ENCODE results near the gene ZNF692. TPM values are rescaled to one million over a fixed set of nuclear protein-coding genes. Genes with fewer than 3 reads are reported as not detected.

Gene ZNF692, protein sequence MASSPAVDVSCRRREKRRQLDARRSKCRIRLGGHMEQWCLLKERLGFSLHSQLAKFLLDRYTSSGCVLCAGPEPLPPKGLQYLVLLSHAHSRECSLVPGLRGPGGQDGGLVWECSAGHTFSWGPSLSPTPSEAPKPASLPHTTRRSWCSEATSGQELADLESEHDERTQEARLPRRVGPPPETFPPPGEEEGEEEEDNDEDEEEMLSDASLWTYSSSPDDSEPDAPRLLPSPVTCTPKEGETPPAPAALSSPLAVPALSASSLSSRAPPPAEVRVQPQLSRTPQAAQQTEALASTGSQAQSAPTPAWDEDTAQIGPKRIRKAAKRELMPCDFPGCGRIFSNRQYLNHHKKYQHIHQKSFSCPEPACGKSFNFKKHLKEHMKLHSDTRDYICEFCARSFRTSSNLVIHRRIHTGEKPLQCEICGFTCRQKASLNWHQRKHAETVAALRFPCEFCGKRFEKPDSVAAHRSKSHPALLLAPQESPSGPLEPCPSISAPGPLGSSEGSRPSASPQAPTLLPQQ
- 10 to 100 TPM; 65.0 to 99.7 TPM for total RNA-seq

DNA sequence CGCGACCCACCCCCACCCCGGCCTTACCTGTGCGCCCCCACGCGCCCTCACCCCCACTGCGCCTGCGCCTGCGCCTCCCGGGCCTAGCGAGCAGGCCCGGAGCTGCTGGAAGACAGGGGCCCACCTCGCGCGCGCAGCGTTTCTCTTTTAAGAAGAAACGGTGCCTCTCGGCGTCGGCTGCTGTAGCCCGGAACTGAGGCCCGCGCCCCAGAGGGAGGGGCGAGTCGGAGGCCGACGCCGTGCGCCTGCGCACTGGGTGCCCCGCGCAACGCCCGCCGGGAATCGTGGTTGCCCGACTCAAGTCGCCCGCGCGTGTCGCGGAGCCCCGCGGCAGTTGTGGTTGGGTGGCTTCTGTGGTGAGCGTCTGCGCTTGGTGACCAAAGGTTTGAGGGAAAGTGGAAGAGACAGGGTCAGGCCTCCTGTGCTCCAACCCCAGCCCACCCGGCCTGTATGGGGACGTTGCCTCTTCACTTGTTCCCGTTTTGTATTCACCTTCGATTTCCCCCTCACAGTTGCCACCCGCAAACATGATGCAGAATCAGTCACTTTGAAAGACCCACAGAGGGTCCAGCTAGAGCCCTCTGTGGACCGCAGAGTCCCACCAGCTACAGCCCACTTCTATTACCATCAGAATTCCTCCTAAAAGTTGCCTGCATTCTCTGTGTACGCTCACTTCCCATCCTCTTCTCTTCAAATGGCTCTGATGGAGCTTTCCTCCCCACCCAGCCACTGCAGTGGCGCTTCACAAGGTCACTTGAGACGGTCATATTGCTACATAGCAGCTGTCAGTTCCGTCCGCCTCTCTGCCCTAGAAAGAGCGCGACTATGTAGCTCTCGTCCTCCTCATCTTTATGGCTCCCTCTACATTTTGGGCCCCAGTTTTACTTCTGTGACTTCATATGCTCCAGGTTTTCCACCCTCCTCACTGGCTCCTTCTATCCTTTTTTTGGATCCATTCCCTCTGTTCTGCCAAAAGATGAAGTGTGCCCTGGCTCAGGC is at the start of gene ZNF692:
Gene ZNF692, minus strand, starts transcription at position 195 of the 999 bp plus-strand sequence. CDS start 776 bp downstream, outside the sequence.
- Histone ChIP-seq H3K27me3 (replicated peaks; ENCODE audit: insufficient read depth) (no peaks in the 10 kb centered on the region), H3K4me1 (replicated peaks) (peaks cover 6% of the 10 kb centered on the region), H3K27ac (peak within 1 kb of the TSS; percentile 86 to 93), H3K36me3 (no peaks in the 10 kb centered on the region), H3K4me3 (peak within 1 kb of the TSS; percentile 45 to 46), H3K9me3 (no peaks in the 10 kb centered on the region)
- DNase-seq (ENCODE audit: low spot score) = peak; percentile 97
- 8% methylated on average over 45 of the region's 62 CpGs for WGBS
- intact Hi-C loops (cut with DNase I) = loop anchor here (2.0 kb wide), 1 partner anchor 14 kb away; no protein-coding TSS in a partner anchor
- TF ChIP-seq POLR2AphosphoS5 (IDR thresholded peaks at IDR 0.05) (peak; percentile 97), POLR2A (IDR thresholded peaks at IDR 0.05) (peak; percentile 88)
- TF ChIP-seq, protein P1, sequence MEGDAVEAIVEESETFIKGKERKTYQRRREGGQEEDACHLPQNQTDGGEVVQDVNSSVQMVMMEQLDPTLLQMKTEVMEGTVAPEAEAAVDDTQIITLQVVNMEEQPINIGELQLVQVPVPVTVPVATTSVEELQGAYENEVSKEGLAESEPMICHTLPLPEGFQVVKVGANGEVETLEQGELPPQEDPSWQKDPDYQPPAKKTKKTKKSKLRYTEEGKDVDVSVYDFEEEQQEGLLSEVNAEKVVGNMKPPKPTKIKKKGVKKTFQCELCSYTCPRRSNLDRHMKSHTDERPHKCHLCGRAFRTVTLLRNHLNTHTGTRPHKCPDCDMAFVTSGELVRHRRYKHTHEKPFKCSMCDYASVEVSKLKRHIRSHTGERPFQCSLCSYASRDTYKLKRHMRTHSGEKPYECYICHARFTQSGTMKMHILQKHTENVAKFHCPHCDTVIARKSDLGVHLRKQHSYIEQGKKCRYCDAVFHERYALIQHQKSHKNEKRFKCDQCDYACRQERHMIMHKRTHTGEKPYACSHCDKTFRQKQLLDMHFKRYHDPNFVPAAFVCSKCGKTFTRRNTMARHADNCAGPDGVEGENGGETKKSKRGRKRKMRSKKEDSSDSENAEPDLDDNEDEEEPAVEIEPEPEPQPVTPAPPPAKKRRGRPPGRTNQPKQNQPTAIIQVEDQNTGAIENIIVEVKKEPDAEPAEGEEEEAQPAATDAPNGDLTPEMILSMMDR (IDR thresholded peaks at IDR 0.05) = peak in 1 of 4 experiments; percentile 17

DNA sequence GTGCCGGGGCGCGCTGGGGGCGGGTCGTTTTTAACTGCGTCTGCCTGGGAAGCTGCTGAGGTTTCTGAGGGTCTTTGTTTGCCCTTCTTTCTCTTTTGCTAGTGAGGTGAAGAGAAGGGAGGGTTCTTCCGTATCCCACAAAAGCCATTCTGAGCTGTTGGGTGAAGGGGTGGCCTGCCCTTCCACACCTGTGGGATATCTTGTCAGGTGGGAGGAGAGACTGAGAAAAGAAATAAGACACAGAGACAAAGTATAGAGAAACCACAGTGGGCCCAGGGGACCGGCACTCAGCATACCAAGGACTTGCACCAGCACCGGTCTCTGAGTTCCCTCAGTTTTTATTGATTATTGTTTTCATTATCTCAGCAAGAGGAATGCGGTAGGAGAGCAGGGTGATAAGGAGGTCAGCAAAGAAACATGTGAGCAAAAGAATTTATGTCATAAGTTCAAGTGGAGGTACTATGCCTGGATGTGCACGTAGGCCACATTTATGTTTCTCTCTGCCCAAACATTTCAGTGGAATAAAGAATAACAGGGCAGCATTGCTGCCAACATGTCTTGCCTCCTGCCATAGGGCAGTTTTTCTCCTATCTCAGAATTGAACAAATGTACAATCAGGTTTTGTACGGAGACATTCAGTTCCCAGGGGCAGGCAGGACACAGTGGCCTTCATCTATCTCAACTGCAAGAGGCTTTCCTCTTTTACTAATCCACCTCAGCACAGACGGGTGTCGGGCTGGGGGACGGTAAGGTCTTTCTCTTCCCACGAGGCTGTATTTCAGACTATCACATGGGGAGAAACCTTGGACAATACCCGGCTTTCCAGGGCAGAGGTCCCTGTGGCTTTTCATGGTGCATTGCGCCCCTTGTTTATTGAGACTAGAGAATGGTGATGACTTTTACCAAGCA is 48.1 kb upstream of the ZNF692 start:
- H3K4me3 ChIP-seq = peak overlapping the region; percentile 39 to 53
- intact Hi-C loops (cut with DNase I) = no loop called here
- H3K4me1 ChIP-seq (replicated peaks) = no peaks in the 10 kb centered on the region
- H3K9me3 ChIP-seq = no peaks in the 10 kb centered on the region
- no peak for TF ChIP-seq POLR2A (IDR thresholded peaks at IDR 0.05)
- TF ChIP-seq POLR2AphosphoS5 (IDR thresholded peaks at IDR 0.05) = no peak
- TF ChIP-seq, protein P1 (IDR thresholded peaks at IDR 0.05) = no peak
- DNase-seq (ENCODE audit: low spot score) = no peak
- peak overlapping the region; percentile 78 to 88 for H3K27ac ChIP-seq
- H3K27me3 ChIP-seq (replicated peaks; ENCODE audit: insufficient read depth) = no peaks in the 10 kb centered on the region
- no peaks in the 10 kb centered on the region for H3K36me3 ChIP-seq
- WGBS = 15% methylated on average over 18 of the region's 18 CpGs

DNA sequence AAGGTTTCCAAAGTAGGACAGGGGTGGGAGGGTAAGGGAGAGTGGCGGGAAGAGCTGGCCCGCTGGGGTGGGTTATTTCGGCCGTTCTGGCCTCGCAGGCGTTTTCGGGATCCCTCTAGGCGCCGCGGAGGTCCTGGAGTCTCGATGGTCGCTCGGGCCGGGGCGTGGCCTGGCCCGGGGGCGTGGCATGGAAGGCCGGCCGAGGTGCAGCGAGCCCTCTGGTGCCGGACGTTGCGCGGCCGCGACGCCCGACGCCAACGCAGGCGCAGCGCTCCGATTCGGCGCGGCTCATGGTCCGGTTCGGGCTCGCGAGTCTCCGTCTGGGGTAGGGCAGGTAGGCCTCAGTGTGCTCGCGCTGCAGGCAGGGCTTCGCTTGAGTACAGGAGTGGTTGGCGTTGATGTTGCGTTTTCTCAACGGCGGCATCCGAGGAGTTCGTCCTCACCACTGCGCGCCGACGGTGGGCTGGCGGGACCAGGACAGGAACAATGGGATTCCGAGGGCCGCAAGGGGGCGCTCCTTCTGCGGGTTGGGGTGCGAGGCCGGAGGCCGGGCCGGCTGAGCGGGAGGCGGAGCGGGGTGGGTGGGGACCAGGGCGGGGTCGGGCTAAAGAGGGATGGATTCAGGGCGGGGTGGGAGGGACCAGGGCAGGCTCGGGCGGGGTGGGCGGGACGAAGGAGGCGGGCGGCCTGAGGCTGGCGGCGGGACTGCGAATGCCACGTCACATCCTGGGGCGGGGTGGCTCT is 47.3 kb upstream of the ZNF692 start, which contains the start of gene PGBD2:
Gene PGBD2, plus strand, starts transcription at position 227 of the 744 bp plus-strand sequence. CDS start 7,628 bp downstream, outside the sequence.
- intact Hi-C loops (cut with DNase I) = no loop called here
- Histone ChIP-seq H3K4me3 (peak within 1 kb of the TSS; percentile 39 to 53), H3K27ac (peak within 1 kb of the TSS; percentile 78 to 88), H3K4me1 (replicated peaks) (no peaks in the 10 kb centered on the region), H3K27me3 (replicated peaks; ENCODE audit: insufficient read depth) (no peaks in the 10 kb centered on the region), H3K9me3 (no peaks in the 10 kb centered on the region), H3K36me3 (no peaks in the 10 kb centered on the region)
- TF ChIP-seq POLR2A (IDR thresholded peaks at IDR 0.05) (peak; percentile 74), POLR2AphosphoS5 (IDR thresholded peaks at IDR 0.05) (peak; percentile 48)
- TF ChIP-seq, protein P1 (IDR thresholded peaks at IDR 0.05) = peak; percentile 34 to 79 (median 68)
- WGBS = 2% methylated on average over 26 of the region's 80 CpGs
- peak; percentile 88 for DNase-seq (ENCODE audit: low spot score)

All from prostate gland (tissue), 2 donors.